ENCODE measurements around the gene TTC39B. TPM values are rescaled to one million over a fixed set of nuclear protein-coding genes. Genes with fewer than 3 reads are reported as not detected.

Gene TTC39B
- total RNA-seq, 1 experiment from 2014 or later, result 7.4 TPM

- BruUV-seq (replicated peaks), result no TSS peak
- Histone ChIP-seq H3K9me3 (ENCODE audit: control insufficient read depth in 1 of 2, insufficient read depth in 1 of 2, low read depth in 1 of 2, low read length in 2 of 2) (no peaks in the 10 kb centered on the region), H3K9ac (ENCODE audit: low read length) (no peak overlapping the region), H3K9me2 (ENCODE audit: insufficient read depth) (no peaks in the 10 kb centered on the region), H3K27ac (ENCODE audit: low read depth, low read length) (no peak overlapping the region), H3K79me2 (ENCODE audit: insufficient read depth, low read length) (no peaks in the 10 kb centered on the region), H4K20me1 (ENCODE audit: insufficient read depth) (no peaks in the 10 kb centered on the region), H3K27me3 (ENCODE audit: insufficient read depth, low read length) (no peaks in the 10 kb centered on the region), H2AFZ (ENCODE audit: low read depth, low read length, poor library complexity, severe bottlenecking) (no peak overlapping the region), H3K4me1 (ENCODE audit: control insufficient read depth in 1 of 2, insufficient read depth in 2 of 2, low read length in 2 of 2) (no peaks in the 10 kb centered on the region), H3K36me3 (ENCODE audit: control insufficient read depth in 1 of 2, insufficient read depth in 2 of 2, low read length in 2 of 2) (no peaks in the 10 kb centered on the region), H3K4me2 (ENCODE audit: low read length) (no peak overlapping the region), H3K4me3 (replicated peaks in 1 of 2; ENCODE audit: low read depth in 1 of 2, low read length in 2 of 2) (no peak overlapping the region)
- DNase-seq (ENCODE audit: low read depth, low spot score) (no peak), ATAC-seq (no peak)
- ChIA-PET POLR2A (interaction anchor here (0.5 to 1.2 kb wide), 2 partner anchors 16 to 228 kb away, joined by 3 to 4 read pairs; no protein-coding TSS in a partner anchor), RAD21 (ENCODE audit: low non-redundant PET in 1 of 2, low total read pairs in 2 of 2, uncharacterized antibody in 2 of 2, unreplicated experiment in 2 of 2) (no interaction called here), CTCF (interaction anchor here (1.2 to 2.5 kb wide), 3 partner anchors 9 to 394 kb away, joined by 3 to 15 read pairs (median 4); no protein-coding TSS in a partner anchor)
- TF ChIP-seq POLR2AphosphoS5 (IDR thresholded peaks at IDR 0.05; ENCODE audit: low read depth, low read length), result no peak
- TF ChIP-seq EZH2 (IDR thresholded peaks at IDR 0.05), result no peak
- intact Hi-C loops (cut with micrococcal nuclease), result loop anchor here (5.0 kb wide), 1 partner anchor 274 kb away; no protein-coding TSS in a partner anchor
Observed at GRCh38 chr9:15213249-15213648, 93.8 kb downstream of the TTC39B start.

- intact Hi-C loops (cut with micrococcal nuclease), result loop anchor here (1.0 to 5.0 kb wide), 3 partner anchors 205 to 394 kb away; no protein-coding TSS in a partner anchor
- Histone ChIP-seq H3K79me2 (ENCODE audit: insufficient read depth, low read length) (no peaks in the 10 kb centered on the region), H3K4me2 (ENCODE audit: low read length) (no peak overlapping the region), H3K9ac (ENCODE audit: low read length) (no peak overlapping the region), H3K4me3 (replicated peaks in 1 of 2; ENCODE audit: low read depth in 1 of 2, low read length in 2 of 2) (no peak overlapping the region), H3K4me1 (ENCODE audit: control insufficient read depth in 1 of 2, insufficient read depth in 2 of 2, low read length in 2 of 2) (no peaks in the 10 kb centered on the region), H3K9me3 (ENCODE audit: control insufficient read depth in 1 of 2, insufficient read depth in 1 of 2, low read depth in 1 of 2, low read length in 2 of 2) (no peaks in the 10 kb centered on the region), H4K20me1 (ENCODE audit: insufficient read depth) (no peaks in the 10 kb centered on the region), H3K27me3 (ENCODE audit: insufficient read depth, low read length) (no peaks in the 10 kb centered on the region), H2AFZ (ENCODE audit: low read depth, low read length, poor library complexity, severe bottlenecking) (no peak overlapping the region), H3K9me2 (ENCODE audit: insufficient read depth) (no peaks in the 10 kb centered on the region), H3K27ac (ENCODE audit: low read depth, low read length) (no peak overlapping the region), H3K36me3 (ENCODE audit: control insufficient read depth in 1 of 2, insufficient read depth in 2 of 2, low read length in 2 of 2) (no peaks in the 10 kb centered on the region)
- ChIA-PET CTCF (interaction anchor here (1.0 to 2.5 kb wide), 5 partner anchors 20 to 411 kb away, joined by 3 to 15 read pairs (median 5); no protein-coding TSS in a partner anchor), POLR2A (no interaction called here), RAD21 (ENCODE audit: low non-redundant PET in 1 of 2, low total read pairs in 2 of 2, uncharacterized antibody in 2 of 2, unreplicated experiment in 2 of 2) (no interaction called here)
- no TSS peak for BruUV-seq (replicated peaks)
- TF ChIP-seq CBX3 (IDR thresholded peaks at IDR 0.05; ENCODE audit: low read depth) (no peak), CTCF (IDR thresholded peaks at IDR 0.05 in 2 of 3, conservative IDR thresholded peaks at IDR 0.05 in 1 of 3; ENCODE audit: borderline replicate concordance in 1 of 3, insufficient read depth in 1 of 3, low read depth in 2 of 3, low read length in 2 of 3) (no peak), ZFX (IDR thresholded peaks at IDR 0.05) (no peak), RAD21 (IDR thresholded peaks at IDR 0.05; ENCODE audit: low read depth) (no peak), EGR1 (IDR thresholded peaks at IDR 0.05; ENCODE audit: low read depth) (no peak), FOSL1 (IDR thresholded peaks at IDR 0.05; ENCODE audit: low read depth) (no peak), SP1 (IDR thresholded peaks at IDR 0.05; ENCODE audit: low read depth) (no peak), TCF7L2 (IDR thresholded peaks at IDR 0.05; ENCODE audit: borderline replicate concordance, extremely low read depth, insufficient read depth, insufficient read length) (no peak), ELF1 (IDR thresholded peaks at IDR 0.05; ENCODE audit: borderline replicate concordance, low read depth) (no peak), POLR2AphosphoS5 (IDR thresholded peaks at IDR 0.05; ENCODE audit: low read depth, low read length) (no peak), YY1 (IDR thresholded peaks at IDR 0.05; ENCODE audit: extremely low read depth, insufficient replicate concordance, low read depth, low read length) (no peak), EZH2 (IDR thresholded peaks at IDR 0.05) (no peak)
- ATAC-seq, result peak; percentile 34
- DNase-seq (ENCODE audit: low read depth, low spot score), result no peak
Observed at GRCh38 chr9:15211815-15212495, 95.1 kb downstream of the TTC39B start.
